Measurements from ENCODE around the gene TPK1. TPM values are rescaled to one million over a fixed set of nuclear protein-coding genes. Genes with fewer than 3 reads are reported as not detected.

The TPK1 gene
- total RNA-seq, 1 experiment from 2014 or later = 3.1 TPM

GRCh38 chr7:144787127-144787526, 48.7 kb downstream of the TPK1 start:
- H3K27ac Mint-ChIP-seq = no peak overlapping the region
- TF ChIP-seq CTCF (conservative IDR thresholded peaks at IDR 0.05) = peak; percentile 57

More at GRCh38 chr7:144787127-144787526, 48.7 kb downstream of the TPK1 start:
- H2BK120ac ChIP-seq (ENCODE audit: low read depth, low read length, poor library complexity, severe bottlenecking) = no peak overlapping the region
- H3K4me3 Mint-ChIP-seq = no peak overlapping the region
- no peaks in the 10 kb centered on the region for H3K79me1 ChIP-seq (ENCODE audit: insufficient read depth, low read depth, low read length, poor library complexity, severe bottlenecking)
- no peak overlapping the region for H3K23ac ChIP-seq (ENCODE audit: insufficient read length, low read depth, low read length)
- no peaks in the 10 kb centered on the region for H3K4me1 ChIP-seq (ENCODE audit: insufficient read depth, low read length)
- no peak overlapping the region for H3K14ac ChIP-seq (ENCODE audit: insufficient read depth, low read length)
- H3K9me3 Mint-ChIP-seq = no peaks in the 10 kb centered on the region
- H3K79me2 ChIP-seq (ENCODE audit: insufficient read depth, low read length) = no peaks in the 10 kb centered on the region
- H3K18ac ChIP-seq (ENCODE audit: insufficient read length, low read depth, low read length) = no peak overlapping the region
- no peaks in the 10 kb centered on the region for H3K23me2 ChIP-seq (ENCODE audit: insufficient read length, low read depth, low read length, poor library complexity, severe bottlenecking)
- DNase-seq = no peak
- no peak overlapping the region for H3K56ac ChIP-seq (ENCODE audit: insufficient read length, low read depth, low read length)
- H3K36me3 Mint-ChIP-seq (ENCODE audit: insufficient read depth in 1 of 3, low read depth in 3 of 3) = no peaks in the 10 kb centered on the region
- H3K27me3 Mint-ChIP-seq (ENCODE audit: low read depth) = no peaks in the 10 kb centered on the region
- no peak overlapping the region for H3K4ac ChIP-seq (ENCODE audit: low read depth, low read length)
- H3T11ph ChIP-seq (ENCODE audit: low read length) = no peak overlapping the region
- H2BK15ac ChIP-seq (ENCODE audit: low read depth, low read length) = no peak overlapping the region
- H4K5ac ChIP-seq (ENCODE audit: insufficient read length, low read depth, low read length) = no peak overlapping the region
- no peak overlapping the region for H2BK12ac ChIP-seq (ENCODE audit: insufficient read length, low read depth, low read length)
- H4K91ac ChIP-seq (ENCODE audit: insufficient read length, low read depth, low read length) = no peak overlapping the region
- no peaks in the 10 kb centered on the region for H3K9me3 ChIP-seq (ENCODE audit: control insufficient read depth, low read depth, low read length)
- no peaks in the 10 kb centered on the region for H4K20me1 ChIP-seq (ENCODE audit: control insufficient read depth, insufficient read depth, insufficient read length)
- WGBS (ENCODE audit: extremely low coverage, insufficient read length, low lambda C conversion rate) = no CpG with 5 or more reads among the region's 2 CpGs
- H4K8ac ChIP-seq (replicated peaks; ENCODE audit: insufficient read length, low read depth, low read length) = no peak overlapping the region
- H2AFZ ChIP-seq (ENCODE audit: low read length) = no peak overlapping the region
- no peak overlapping the region for H2AK5ac ChIP-seq (ENCODE audit: insufficient read length, low read length)
- H3K27ac ChIP-seq (ENCODE audit: insufficient read length, low read depth, low read length) = no peak overlapping the region
- H2BK5ac ChIP-seq (ENCODE audit: insufficient read length, low read length) = no peak overlapping the region
- no peak overlapping the region for H2BK20ac ChIP-seq (ENCODE audit: low read depth, low read length, poor library complexity, severe bottlenecking)
- no peaks in the 10 kb centered on the region for H3K27me3 ChIP-seq (ENCODE audit: insufficient read depth, low read length)
- H3K9ac ChIP-seq (ENCODE audit: extremely low read depth, insufficient read length, low read length) = no peak overlapping the region
- no peak overlapping the region for H3K4me2 ChIP-seq (ENCODE audit: insufficient read depth, insufficient read length, low read length)
- peaks cover 19 to 20% of the 10 kb centered on the region in 2 experiments for H3K4me1 Mint-ChIP-seq

All from H9 (cell line).